Inflammatory macrophage (primary cell): Measurements from ENCODE around the gene OR52N4.
"Not testable (repeated sequence)": the region's sequence is repeated elsewhere in the genome, so short reads cannot be mapped to it uniquely, and the experiment has no call there.

Experiments used
- DNase-seq, 2 donors: peaks; one replicate each; pipeline ENCODE4 v3.0.0-alpha.2; 2020 to 2022
- total RNA-seq, 18 experiments: gene quantifications; one replicate each; lab custom pipeline; 2026; ENCODE audit warnings: mixed read lengths in 6 of 18, inconsistent platforms in 2 of 18; lab: John Stamatoyannopoulos, UW

The OR52N4 gene
- total RNA-seq: 0 to 0.12 (median 0) reads per million in 18 experiments

- DNase-seq: no peak
These were observed at the start of gene OR52N4 for GRCh38 chr11:5753943-5754342. TSS of gene OR52N4 (plus strand) at chr11:5754243. CDS start at chr11:5754741, 498 bp downstream.

DNA sequence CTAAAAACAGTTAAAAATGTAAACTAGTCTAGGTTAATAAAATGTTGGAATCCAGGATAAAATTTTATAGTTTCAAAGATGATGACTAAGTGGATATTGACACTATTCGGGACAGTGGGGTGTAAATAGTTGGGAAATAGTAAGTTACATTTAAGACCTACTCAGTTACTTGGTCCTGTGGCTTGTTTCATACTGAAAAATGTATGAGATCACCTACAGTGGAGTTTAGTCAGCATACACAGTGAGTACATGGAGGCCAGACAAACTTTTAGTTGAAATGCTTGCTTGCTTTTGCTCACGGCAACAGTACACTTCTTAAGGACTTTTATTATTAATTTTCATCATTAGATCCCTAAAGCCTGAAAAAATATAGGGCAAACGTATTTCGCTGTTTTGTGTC is 48.4 kb upstream of the OR52N4 start:
- no peak for DNase-seq

GRCh38 chr11:5712507-5712906 is 41.5 kb upstream of the OR52N4 start:
- DNase-seq: no peak

GRCh38 chr11:5713695-5714094 is 40.3 kb upstream of the OR52N4 start:
- no peak for DNase-seq

GRCh38 chr11:5716518-5716917 is 37.5 kb upstream of the OR52N4 start:
- DNase-seq: not testable (repeated sequence)

DNA sequence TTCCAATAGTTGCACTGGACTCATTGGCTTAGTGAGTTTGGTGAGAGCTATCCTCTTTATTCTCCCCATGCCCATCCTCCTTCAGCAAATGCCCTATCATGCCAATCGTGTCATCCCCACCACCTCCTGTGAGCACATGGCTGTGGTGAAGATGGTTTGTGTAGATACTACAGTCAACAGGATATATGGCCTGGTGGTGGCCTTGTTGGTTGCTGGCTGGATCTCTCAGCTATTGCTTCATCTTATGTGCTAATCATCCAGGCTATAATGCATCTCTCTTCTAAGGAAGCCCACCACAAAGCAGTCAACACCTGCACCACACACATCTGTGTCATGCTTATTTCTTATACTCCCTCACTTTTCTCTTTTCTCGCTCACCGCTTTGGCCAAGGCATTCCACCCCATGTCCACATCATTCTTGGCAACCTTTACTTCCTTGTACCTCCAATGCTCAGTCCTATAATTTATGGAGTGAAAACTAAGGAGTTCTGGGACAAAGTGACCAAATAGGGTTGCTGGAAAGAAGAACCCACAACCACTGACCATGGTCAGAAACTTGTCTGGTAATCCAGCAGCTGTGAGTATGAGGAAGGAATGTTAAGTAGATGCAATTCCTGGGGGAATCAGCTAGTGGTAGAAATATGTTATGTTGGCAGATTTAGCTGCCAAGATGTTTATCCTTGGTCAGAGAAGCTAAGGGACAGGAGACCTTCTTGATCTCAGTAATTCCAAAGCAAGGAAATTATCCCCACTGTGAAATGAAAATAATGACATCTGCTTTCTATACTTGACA is 34.1 kb upstream of the OR52N4 start:
- DNase-seq: no peak

GRCh38 chr11:5722622-5723021 is 31.4 kb upstream of the OR52N4 start:
- DNase-seq: no peak

DNA sequence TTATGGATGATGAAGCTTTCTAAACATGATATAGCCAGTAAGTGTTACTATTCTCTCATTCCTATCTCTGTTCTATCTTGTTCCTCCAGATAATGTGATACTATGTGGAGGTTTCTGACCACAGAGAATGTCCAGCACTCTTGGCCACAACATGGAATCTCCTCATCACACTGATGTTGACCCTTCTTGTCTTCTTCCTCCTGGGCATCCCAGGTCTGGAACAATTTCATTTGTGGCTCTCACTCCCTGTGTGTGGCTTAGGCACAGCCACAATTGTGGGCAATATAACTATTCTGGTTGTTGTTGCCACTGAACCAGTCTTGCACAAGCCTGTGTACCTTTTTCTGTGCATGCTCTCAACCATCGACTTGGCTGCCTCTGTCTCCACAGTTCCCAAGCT is 27.7 kb upstream of the OR52N4 start:
- no peak for DNase-seq

- DNase-seq: no peak
These were observed 26.4 kb upstream of the OR52N4 start for GRCh38 chr11:5727691-5728090.

DNA sequence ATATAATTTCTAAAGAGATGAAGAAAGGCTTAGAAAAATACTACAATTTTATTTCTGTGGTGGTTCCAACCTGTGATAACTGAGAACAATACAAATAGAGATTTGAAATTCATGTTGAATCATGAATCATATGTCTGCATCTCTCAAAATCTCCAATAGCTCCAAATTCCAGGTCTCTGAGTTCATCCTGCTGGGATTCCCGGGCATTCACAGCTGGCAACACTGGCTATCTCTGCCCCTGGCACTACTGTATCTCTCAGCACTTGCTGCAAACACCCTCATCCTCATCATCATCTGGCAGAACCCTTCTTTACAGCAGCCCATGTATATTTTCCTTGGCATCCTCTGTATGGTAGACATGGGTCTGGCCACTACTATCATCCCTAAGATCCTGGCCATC is 17.6 kb upstream of the OR52N4 start, which contains the start of gene OR56B1:
Gene OR56B1 (plus strand): TSS at position 53 of the 400 bp plus-strand sequence. CDS start 69 bp downstream, at position 122.
- DNase-seq: no peak

DNA sequence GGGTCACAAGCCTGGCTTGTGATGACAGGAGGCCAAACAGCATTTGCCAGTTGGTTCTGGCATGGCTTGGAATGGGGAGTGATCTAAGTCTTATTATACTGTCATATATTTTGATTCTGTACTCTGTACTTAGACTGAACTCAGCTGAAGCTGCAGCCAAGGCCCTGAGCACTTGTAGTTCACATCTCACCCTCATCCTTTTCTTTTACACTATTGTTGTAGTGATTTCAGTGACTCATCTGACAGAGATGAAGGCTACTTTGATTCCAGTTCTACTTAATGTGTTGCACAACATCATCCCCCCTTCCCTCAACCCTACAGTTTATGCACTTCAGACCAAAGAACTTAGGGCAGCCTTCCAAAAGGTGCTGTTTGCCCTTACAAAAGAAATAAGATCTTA is 17.0 kb upstream of the OR52N4 start:
- DNase-seq: no peak

DNA sequence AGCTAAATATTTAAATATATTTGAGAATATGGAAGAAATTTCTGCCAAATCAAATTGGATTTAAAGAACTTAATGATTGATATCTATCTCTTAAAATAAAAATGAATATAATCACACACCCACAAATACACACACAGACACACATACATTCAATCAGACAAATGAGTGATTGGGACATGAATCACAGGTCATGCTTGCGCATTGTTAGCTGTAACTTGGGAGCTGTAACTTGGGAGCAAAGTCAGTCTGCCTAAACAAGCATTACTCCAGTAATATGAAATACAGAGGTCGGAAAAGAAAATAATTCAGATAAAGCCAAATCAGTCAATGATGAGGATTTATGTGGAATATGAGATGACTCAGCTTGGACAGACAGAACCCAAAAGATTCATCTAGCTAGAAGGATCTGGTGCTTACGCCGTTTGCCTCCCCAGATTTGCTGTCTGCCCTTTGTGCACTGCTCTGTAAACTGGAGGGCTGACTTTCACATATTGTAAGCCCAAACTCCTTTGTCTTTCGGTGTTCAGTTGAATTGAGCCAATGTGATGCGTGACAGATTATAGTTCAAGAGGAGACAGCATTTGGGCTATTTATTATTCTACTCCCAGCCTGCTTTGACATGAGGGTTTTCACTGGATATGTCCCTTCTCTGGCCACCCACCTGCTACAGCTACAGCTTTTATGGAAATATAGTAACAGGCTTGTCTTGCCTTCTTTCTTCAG is 16.2 kb upstream of the OR52N4 start:
- no peak for DNase-seq

- DNase-seq: no peak
These were observed 15.6 kb upstream of the OR52N4 start for GRCh38 chr11:5738431-5738830.

DNA sequence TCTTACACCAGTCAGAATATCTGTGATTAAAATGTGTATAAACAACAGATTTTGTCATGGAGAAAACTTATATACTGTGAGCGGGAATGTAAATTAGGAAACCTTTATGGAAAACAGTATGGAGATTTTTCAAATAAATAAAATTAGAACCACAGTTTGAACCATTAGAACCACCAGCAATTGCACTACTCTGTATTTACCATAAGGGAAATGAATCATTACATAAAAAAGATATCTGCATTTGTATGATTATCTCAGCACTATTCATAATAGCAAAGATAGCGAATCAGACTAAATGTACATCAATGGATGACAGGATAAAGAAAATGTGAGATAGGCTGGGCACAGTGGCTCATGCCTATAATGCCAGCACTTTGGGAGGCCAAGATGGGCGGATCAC is 7.4 kb upstream of the OR52N4 start:
- DNase-seq: no peak

DNA sequence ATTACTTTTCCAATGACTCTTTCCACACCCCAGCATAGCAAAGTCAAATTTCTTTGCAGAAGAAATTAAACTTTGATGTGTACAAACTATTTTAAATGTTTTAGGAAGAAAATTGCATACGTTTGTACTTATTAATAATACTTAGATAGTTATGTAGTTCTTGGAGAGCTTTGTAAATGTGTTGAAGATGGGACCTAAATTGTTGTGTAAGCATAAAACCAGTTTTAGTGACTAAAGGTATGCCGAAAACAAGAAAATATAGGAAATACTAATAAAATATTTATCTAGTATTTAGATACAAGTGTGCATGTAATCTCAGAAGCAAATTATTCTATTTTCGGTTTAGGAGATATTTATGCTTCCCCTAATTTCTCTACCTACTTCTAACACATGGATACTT is 4.2 kb upstream of the OR52N4 start:
- no peak for DNase-seq

- no peak for DNase-seq
These were observed 13.0 kb downstream of the OR52N4 start for GRCh38 chr11:5767056-5767455.

DNA sequence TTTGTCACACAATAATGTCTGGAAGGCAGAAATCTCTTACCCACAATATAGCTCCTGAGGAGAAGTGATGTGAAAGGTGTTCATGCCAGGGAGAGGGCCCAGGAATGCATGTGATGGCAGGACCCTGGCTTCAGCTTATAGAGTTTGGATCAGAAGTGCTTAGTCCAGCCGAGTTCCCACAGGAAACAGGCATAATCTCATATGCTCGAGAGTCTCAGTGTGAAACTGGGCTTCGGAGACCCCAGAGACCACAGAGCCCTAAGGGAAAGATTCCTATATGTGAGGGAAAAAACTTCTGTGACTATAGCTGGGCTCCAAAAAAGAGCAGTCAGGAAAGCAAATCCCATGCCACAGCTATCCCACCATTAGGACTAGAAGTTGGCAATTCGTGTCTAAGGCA is 29.2 kb downstream of the OR52N4 start, which contains the start of gene OR52N5:
Gene OR52N5 (minus strand): TSS at position 101 of the 400 bp plus-strand sequence. CDS start 4,721 bp downstream, outside the sequence.
- DNase-seq: no peak

DNA sequence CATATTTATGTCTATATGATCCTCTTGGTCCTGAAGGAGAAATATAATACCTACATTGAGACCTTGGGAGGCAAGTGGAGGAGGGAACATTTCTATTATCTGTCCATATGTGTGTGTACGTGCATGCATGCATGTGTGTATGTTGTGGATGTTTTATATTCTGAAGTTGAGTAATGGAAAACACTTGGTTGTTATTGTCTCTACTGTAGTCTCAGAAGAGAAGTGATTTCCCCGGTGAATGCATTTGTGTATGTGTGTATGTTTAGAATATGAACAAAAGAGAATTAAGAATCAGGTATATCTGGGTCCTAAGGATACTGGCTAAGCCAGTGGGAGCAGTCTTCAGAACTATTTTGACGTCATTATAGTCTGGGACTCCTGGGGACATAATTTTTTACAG is 37.1 kb downstream of the OR52N4 start, which contains the start of gene OR52N1:
Gene OR52N1 (minus strand): TSS at position 101 of the 400 bp plus-strand sequence. CDS start 2,449 bp downstream, outside the sequence.
- no peak for DNase-seq

DNA sequence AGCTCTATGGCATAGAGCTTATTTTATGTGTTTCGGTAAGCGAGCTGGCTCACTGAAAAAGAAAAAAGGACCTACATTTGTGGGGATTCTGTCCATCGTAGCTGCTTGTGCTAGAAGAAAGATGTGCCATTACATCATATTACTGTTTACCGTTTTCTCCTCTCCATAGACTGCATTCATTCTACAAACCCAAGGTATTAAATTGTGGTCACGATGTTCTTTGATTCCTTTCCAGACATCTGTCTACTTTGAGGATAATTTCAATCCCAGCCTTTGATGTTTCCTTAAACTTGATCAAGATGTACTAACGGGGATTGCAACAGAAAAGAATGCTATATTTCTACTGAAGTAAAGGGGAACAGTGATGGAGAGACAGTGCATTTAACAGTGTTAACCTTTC is 42.5 kb downstream of the OR52N4 start:
- DNase-seq: no peak

DNA sequence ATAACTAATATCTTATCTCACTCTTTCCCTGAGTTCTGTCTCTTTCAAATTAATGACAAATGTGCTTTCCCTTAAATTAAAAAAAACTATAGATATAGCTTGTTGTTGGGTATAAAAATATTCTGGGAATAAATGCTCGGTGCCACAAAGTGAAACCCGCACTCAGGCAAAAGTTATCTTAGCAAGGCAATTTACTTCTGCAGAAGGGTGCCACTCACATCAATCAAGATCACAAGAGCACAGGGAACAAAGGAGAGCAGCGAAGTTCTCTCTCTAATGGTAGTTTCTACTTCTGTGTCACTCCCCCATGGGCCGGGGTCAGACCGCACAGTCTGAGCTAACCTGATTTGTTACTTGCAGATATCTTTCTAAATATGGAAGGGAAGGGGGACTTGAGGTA is 49.9 kb downstream of the OR52N4 start:
- no peak for DNase-seq
